HG03469 (cell line): ENCODE measurements around the gene KCNQ1.

Source experiments
- ATAC-seq: cut with Tn5 transposase; IDR thresholded peaks from one replicate; pipeline ENCODE4 v1.9.1; 2021; ENCODE audit warnings: mild to moderate bottlenecking, moderate library complexity, moderate number of reproducible peaks; ENCODE audit not compliant: unreplicated experiment

The KCNQ1 gene

GRCh38 chr11:2825261-2825888 lies 380.6 kb downstream of the KCNQ1 start:
- no peak for ATAC-seq

GRCh38 chr11:2825889-2826678 lies 381.3 kb downstream of the KCNQ1 start:
- ATAC-seq, result no peak

DNA sequence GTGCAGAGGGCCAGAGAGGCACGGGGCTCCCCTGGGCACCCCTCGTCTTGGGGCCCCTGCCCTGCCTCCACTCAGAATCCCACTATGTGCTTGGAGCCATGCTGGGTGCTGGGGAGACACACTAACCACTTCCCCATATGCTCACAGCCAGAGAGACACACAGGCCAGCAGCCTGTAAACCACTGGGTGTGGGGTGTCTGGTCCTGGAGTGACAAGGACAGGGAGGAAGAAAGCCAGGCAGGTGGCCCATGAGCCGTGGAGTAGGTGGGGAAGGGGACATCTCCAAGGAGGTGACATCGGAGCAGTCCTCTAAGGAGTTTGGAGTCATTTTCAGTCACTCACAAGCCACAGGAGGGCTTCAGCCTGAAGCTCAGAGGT lies 381.9 kb downstream of the KCNQ1 start:
- ATAC-seq, result no peak

- ATAC-seq, result no peak
Measured at GRCh38 chr11:2827256-2827655, 382.4 kb downstream of the KCNQ1 start.

- ATAC-seq, result no peak
Measured at GRCh38 chr11:2827792-2828191, 383.0 kb downstream of the KCNQ1 start.

GRCh38 chr11:2828585-2829330 lies 383.9 kb downstream of the KCNQ1 start:
- ATAC-seq, result no peak

DNA sequence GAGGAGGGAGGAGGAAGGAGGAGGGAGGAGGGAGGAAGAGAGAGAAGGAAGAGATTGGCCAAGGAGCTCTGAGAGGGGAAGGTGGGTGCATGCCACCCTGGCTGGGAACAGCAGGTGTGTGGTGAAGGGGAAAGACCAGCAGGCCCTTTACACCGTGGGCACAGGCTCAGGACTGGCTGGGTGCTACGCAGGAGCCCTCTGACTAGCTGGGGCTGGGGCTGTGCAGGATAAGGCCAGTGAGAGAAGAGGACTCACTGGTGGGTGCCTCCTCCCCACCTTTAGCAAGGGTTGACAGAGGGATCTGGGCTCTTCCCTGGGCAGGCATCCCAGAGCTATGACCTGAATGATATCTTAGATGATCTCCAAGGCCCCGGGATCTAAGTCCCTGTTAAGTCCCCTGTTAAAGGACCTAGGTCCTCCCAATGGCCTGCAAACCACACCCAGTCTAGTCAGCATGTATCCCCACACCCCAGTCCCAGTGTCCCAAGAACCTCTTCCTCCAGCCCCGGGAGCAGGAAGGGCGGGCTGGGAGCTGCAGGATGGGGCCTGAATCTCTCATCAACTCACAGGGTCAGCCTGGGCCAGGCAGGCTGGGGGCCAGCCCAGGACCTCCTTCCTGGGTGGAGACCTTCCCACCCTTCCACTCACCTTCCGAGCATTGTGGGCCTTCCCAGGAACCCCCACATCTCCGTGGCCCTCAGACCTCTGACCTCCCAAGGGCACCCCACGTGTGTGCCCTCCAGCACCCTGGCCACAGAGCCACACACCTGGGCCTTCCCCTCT lies 385.4 kb downstream of the KCNQ1 start:
- no peak for ATAC-seq

- ATAC-seq, result no peak
Measured at GRCh38 chr11:2830886-2831285, 386.1 kb downstream of the KCNQ1 start.

DNA sequence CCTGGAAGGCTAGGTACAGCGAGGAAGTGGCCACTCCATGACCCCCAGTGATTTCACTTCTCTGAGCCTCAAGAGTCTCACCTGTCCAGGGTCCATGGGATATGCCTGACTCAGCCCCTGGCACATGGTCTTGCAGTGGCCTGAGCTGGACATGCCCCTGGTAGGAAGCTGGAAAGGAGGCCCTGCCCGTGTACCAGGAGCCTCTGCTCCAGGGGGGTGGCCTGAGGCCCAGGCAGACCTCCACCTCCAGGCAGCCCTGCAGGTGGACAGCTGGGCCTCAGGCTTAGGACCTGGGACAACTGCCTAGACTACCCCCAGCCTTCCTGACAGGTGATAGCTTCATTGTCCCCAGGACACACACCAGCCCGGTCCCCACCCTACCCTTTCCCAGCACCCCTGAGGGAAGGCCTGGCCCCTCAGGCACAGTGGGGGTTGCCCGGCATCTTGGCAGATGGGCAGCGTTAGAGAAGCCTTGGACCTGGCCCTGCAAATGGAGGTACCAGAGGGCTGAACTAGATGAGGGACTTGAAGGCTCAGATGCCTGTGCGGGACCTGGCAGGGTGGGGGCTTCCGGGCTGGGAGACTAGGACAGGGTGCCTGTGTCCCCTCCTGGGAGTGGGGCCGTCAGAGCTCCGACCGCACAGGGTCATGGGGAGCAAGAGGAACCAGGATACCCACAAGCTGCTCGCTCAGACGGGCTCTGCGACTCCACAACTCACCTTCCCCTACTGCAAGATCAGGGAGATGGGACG lies 387.1 kb downstream of the KCNQ1 start:
- ATAC-seq, result no peak

GRCh38 chr11:2832533-2833020 lies 387.8 kb downstream of the KCNQ1 start:
- no peak for ATAC-seq

- no peak for ATAC-seq
Measured at GRCh38 chr11:2833051-2833715, 388.4 kb downstream of the KCNQ1 start.

GRCh38 chr11:2833716-2834502 lies 389.1 kb downstream of the KCNQ1 start:
- no peak for ATAC-seq

- no peak for ATAC-seq
Measured at GRCh38 chr11:2834503-2835273, 389.9 kb downstream of the KCNQ1 start.

- no peak for ATAC-seq
Measured at GRCh38 chr11:2835296-2835695, 390.5 kb downstream of the KCNQ1 start.

- no peak for ATAC-seq
Measured at GRCh38 chr11:2835751-2836150, 390.9 kb downstream of the KCNQ1 start.

- ATAC-seq, result no peak
Measured at GRCh38 chr11:2836315-2837095, 391.7 kb downstream of the KCNQ1 start.

GRCh38 chr11:2837096-2837601 lies 392.3 kb downstream of the KCNQ1 start:
- no peak for ATAC-seq
